Activated CD8-positive, alpha-beta memory T cell treated with anti-CD3 and anti-CD28 coated beads, Interleukin-2, amount 50 U/mL, for 48 hours (primary cell): Measurements from ENCODE around the gene FUCA1.
"Not testable (repeated sequence)": the region's sequence is repeated elsewhere in the genome, so short reads cannot be mapped to it uniquely, and the experiment has no call there.

ENCODE experiments used
- DNase-seq: peaks from one replicate; pipeline ENCODE4 v3.0.0-alpha.2; 2020

The FUCA1 gene

GRCh38 chr1:23895082-23895481, 27.0 kb upstream of the FUCA1 start:
- no peak for DNase-seq

GRCh38 chr1:23889074-23889473, 21.0 kb upstream of the FUCA1 start:
- no peak for DNase-seq

DNA sequence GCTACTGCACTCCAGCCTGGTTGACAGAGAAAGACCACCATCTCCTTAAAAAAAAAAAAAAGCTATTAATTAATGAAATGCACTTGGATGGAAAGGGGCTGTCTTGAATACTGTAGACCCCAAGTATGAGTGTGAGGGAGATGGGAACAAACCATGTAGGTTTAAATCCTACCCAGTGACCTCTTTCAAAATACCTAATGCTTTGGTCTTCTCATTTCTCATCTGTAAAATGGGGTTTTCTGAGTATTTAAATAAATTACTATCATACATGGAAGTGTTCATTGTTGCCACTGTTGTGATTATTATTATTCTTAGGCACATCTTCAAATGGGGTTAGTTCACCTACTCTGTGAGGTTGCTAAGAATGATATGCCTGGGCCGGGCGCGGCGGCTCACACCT, 17.1 kb upstream of the FUCA1 start:
- no peak for DNase-seq

- DNase-seq = no peak
Observed at GRCh38 chr1:23882746-23883145, 14.7 kb upstream of the FUCA1 start.

- DNase-seq = no peak
Observed at GRCh38 chr1:23879809-23880208, 11.7 kb upstream of the FUCA1 start.

DNA sequence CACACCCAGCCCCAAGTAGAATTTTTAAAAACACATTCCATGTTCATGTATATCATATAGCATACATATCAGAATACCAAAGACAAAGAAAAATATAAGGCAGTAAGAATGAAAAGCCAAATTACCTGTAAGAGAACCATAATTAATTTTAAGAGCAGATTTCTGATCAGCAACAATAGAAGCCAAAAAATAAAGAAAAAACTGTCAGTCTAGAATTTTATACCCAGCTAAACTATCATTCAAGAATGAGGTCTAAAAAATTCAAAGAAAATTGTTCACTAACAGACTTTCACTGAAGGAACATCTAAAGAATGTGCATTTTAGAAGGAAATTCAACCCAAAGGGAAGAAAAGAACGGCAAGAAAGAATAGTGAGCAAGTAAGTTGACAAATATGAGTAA, 10.6 kb upstream of the FUCA1 start:
- no peak for DNase-seq

GRCh38 chr1:23875382-23875781, 7.3 kb upstream of the FUCA1 start:
- DNase-seq = no peak

GRCh38 chr1:23872421-23872820, 4.3 kb upstream of the FUCA1 start:
- DNase-seq = no peak

DNA sequence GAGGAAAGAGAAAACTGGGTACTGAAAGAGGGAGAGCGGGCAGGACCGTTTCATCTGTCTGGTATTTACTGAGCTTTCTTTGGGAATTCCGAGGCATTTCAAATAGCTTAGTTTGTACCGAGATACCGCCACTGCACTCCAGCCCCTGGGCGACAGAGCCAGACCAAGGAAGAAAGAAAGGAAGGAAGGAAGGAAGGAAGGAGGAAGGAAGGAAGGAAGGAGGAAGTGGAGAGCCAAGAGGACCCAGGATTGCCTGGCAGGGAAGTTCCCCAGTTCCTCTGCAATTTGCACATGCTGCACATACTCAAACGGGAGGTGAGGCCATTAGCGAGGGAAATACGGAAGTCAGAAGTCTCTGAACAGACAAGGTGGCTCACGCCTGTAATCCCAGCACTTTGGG, 961 bp upstream of the FUCA1 start:
- no peak for DNase-seq

GRCh38 chr1:23868557-23869016, 497 bp upstream of the FUCA1 start:
- DNase-seq = no peak

DNA sequence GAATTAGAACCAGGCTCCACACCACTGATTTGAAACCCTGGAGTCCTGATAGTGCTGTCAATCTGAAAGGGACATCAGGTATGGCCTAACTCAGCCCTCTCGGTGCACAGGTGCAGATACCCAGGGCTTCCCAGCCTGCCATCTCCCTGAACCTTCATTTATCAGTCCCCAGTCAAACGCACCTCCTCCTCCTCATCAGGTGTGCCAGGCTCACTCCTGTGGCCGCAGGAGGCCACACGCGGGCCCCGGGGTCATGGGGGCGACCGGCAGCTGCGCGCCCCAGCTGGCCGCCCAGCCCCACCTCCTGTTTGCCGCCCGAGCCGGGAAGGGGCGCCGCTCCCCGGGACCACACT, 572 bp downstream of the FUCA1 start:
- peak; percentile 68 for DNase-seq

GRCh38 chr1:23865543-23865930, 2.6 kb downstream of the FUCA1 start:
- DNase-seq = no peak

GRCh38 chr1:23864801-23865542, 3.1 kb downstream of the FUCA1 start:
- no peak for DNase-seq

DNA sequence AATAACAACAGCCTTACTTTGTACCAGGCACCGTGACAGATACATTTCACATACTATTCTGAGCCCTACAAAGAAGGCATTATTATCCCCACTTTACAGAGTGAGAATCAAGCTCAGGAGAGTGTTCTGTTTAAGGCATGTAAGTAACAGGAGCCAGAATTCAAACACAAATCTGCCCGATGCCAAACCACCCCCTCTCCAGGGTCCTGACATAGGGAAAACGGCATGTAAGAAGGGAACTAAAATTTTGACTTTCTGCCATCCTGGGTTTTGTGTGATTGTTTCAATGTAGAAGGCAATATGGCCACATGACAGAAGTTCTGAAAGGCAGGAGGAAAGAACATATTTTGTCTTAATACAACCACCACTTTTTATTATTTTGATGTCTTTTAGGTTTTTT, 5.5 kb downstream of the FUCA1 start:
- no peak for DNase-seq

DNA sequence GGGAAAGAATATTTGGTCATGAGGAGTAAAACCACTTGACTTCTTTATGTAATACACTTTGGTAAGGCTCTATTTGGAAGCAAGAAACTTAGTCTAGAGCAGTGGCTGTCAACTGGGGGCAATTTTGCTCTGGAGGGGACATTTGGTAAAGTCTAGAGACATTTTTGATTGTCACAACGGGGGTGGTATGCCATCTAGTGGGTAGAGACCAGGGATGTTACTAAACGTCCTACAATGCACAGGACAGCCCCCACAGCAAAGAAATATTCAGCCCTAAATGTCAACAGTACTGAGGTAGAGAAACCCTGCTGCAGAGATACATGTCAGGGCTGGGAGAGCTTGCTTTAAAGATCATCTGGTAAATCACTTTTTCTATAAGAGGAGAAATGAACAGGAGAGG, 13.5 kb downstream of the FUCA1 start:
- no peak for DNase-seq

- DNase-seq = not testable (repeated sequence)
Observed at GRCh38 chr1:23853124-23853523, 15.0 kb downstream of the FUCA1 start.

GRCh38 chr1:23851406-23851805, 16.7 kb downstream of the FUCA1 start:
- DNase-seq = not testable (repeated sequence)

GRCh38 chr1:23848673-23849616, 19.1 kb downstream of the FUCA1 start:
- DNase-seq = no peak

GRCh38 chr1:23847482-23848095, 20.5 kb downstream of the FUCA1 start:
- not testable (repeated sequence) for DNase-seq

- no peak for DNase-seq
Observed at GRCh38 chr1:23845163-23845562, 22.9 kb downstream of the FUCA1 start.

- no peak for DNase-seq
Observed at GRCh38 chr1:23843644-23844043, 24.4 kb downstream of the FUCA1 start.

DNA sequence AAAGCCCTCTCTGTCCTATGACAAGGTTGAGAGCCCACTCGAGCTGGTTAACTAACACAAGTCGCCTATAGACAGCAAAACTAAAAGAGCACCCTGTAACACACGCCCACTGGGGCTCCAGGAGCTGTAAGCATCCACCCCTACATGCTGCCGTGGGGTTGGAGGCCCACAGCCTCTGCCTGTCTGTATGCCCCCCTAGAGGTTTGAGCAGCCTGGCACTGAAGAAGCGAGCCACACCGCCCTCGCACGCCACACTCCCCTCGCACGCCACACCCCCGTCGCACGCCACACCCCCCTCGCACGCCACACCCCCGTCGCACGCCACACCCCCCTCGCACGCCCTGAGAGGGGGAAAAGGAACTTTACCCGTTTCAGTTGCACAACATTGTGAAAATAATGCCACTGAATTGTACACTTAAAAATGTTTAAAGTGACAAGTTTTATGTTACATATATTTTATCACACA, 29.7 kb downstream of the FUCA1 start:
- peak; percentile 89 for DNase-seq

GRCh38 chr1:23837908-23838307, 30.2 kb downstream of the FUCA1 start:
- peak; percentile 52 for DNase-seq

GRCh38 chr1:23836037-23836436, 32.1 kb downstream of the FUCA1 start:
- no peak for DNase-seq
